CD4-positive, alpha-beta T cell treated with Interleukin-6 for 4 hours (primary cell): ENCODE results near the gene C2CD3.

Experiments used
- DNase-seq: peaks from one replicate; pipeline ENCODE4 v3.0.0-alpha.2; 2020; ENCODE audit warnings: mixed read lengths

C2CD3 gene

GRCh38 chr11:74170694-74171629 lies at the start of gene C2CD3, which contains the start of gene PPME1:
TSS of gene C2CD3 (minus strand) at chr11:74171002. CDS start at chr11:74170792, 210 bp downstream.
TSS of gene PPME1 (plus strand) at chr11:74171289. CDS start at chr11:74171422, 133 bp downstream.
- peak; percentile 98 for DNase-seq

GRCh38 chr11:74220376-74220775 lies 49.6 kb upstream of the C2CD3 start:
- DNase-seq, result no peak

DNA sequence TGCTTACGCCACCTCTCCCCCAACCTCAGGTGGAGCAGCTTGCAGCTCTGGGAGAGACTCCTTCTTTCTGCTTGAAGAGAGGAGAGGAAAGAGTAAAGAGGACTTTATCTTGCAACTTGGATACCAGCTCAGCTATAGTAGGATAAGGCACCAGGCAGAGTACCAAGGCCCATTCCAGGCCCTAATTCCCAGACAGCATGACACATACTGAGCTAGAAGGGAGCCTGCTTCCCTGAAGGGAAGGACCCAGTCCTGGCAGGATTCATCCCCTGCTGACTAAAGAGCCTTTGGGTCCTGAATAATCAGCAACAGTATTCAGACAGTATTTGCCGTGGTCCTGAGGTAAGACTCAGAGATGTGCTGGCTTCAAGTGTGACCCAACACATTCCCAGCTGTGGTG lies 41.7 kb upstream of the C2CD3 start:
- DNase-seq, result no peak

DNA sequence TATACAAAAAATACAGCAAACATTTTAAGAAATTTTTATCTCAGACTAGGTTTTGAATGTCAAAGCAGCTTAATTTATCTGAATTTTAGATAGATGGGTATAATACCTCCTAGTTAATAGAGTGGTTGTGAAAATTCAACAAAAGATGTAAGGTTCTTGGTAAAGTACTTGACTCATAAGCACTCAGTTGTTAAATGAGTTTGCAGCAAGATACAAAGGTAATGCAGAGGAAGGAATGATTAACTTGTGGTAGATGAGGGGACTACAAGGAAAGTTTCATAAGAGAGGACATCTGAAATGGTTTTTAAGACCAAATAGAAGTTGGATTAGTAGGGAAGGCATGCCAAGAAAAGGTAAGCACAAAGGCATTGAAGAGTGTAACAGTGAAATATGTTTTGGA lies 37.7 kb upstream of the C2CD3 start:
- DNase-seq, result no peak

- no peak for DNase-seq
Measured at GRCh38 chr11:74206746-74207145, 35.9 kb upstream of the C2CD3 start.

- DNase-seq, result no peak
Measured at GRCh38 chr11:74205181-74205580, 34.4 kb upstream of the C2CD3 start.

- no peak for DNase-seq
Measured at GRCh38 chr11:74204701-74205100, 33.9 kb upstream of the C2CD3 start.

DNA sequence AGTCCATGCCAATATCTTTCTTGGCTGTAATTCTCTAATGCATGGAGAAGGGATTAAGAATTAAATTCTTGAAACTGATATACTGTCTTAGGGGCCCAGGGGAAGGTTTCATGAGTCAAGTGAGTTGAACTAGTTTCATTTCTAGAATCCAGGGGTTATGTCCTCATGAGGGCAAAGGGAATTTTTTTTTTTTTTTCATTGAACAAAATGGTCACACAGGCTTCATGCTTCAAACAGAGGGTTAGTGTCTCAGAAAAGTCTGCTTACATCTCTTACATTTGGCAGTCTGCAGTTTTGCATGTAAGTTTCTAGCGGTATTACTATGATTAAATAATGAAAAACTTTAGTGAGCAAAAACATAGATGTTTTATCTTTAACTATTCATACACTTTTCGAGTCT lies 33.2 kb upstream of the C2CD3 start:
- DNase-seq, result no peak

DNA sequence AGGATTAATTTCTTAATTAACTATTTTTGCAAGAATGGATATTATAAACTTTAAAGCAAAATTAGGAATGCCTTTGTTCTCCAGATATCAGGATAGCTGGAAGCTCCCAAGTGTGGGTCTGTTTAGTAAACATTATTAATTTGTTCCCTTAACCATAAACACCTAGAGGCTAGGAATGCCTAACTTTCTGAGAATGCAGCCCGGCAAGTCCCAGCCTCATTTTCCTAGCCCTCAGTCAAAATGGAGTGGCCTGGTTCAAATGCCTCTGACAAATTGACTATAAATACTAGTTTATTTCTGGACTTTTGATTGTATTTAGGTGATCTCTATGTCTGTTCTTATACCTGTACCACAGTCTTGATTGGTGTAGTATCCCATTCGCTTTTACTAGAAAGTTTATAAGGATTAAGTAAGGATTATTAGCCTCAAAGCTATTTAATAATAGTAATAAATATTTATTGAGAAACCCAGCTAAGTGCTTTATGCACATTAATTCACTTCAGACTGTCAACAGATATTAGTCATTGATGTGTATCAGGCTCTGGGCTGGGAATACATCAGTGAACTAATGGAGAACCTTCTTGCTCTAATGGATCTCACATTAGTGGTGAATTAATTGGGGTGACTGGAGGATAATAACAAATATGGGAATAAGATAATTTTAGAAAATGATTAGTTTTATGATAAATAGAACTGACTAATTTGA lies 26.1 kb upstream of the C2CD3 start:
- DNase-seq, result no peak

- DNase-seq, result no peak
Measured at GRCh38 chr11:74195828-74196227, 25.0 kb upstream of the C2CD3 start.

DNA sequence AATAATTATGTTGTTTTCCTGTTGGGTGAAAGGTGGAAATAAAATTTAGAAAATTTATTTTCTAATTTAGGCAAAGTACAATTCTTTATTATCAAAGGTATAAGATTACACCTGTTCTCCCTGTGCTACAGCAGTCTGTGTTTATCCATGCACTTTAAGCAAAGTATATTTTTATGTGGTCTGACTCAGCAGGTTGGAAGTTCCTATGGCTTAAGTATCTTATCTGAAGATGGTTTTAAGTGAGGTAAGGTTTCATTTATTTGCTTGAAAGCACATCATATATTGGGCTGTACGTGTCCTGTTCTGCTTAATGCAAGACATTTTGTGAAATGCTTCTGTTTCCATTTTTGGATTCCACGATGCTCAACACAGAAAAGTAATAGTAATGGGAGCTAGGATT lies 14.9 kb upstream of the C2CD3 start:
- DNase-seq, result no peak

DNA sequence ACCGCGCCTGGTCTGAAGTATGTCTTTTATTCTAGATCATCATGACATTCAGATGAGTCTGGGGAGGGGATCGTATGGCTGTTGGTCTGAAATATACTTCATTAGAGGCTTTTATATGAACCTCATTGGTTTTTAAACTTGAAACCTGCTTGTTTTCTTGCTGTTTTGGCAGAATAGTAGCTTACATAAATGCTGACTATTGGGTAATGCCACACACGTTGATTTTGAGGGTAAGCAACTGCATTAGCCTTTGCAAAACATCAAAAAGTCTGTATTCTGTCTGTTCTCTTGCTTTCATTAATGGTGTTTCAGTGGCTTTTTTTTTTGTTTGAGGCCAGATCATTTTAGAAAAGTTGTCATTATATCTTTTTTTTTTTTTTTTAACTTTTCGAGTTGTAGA lies 14.5 kb upstream of the C2CD3 start:
- DNase-seq, result no peak

GRCh38 chr11:74182635-74183034 lies 11.8 kb upstream of the C2CD3 start:
- no peak for DNase-seq

DNA sequence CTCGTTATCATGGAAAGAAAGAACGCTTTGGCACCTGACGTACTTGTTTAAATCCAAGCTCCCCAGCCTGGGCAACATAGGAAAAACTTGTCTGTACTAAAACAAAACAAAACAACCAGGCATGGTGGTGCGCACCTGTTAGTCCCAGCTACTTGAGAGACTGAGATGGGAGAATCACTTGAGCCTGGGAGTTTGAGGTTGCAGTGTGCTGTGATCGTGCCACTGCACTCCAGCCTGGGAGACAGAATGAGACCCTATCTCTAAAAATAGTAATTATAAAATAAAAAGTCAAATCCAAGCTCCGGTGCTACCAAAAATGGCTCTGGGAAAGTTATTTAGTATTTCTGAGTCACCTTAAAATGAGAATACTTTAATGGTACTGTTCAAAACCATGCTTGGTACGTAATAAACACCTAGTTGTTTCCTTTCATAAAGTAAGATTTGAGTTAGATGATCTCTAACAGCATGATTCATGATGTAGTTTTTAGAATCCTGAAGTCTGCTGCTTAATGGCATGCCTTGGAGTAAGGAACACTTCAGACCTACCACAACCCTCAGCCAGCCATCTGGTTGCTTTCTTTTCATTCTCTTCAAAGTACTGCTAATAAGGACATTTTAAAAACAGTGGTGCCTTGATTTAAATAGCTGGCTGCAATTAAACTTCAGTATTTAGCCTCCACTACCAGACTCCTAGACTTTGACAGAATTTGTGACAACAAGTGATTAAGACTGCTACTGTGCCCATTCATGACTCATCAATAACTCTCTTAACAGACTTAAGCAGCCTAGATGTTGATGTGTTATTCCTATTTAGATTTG lies 8.6 kb upstream of the C2CD3 start:
- no peak for DNase-seq

DNA sequence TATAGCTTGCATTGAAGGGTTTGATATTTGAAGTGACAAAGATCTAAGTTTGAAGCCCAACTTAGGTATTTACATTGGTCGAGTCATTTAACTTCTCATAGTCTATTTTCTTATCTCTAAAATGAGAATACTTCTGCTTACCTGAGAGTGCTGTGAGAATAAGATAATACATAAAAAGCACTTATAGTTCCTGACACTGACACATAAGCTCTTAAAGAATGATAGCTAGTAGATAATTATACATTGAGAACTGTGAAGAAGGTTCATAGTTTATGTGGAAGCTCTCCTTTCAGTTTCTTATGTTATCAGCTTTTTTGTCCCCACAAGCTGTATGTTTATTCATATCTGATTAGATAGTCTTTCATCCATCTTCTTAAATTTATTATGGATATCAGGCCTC lies 5.1 kb upstream of the C2CD3 start:
- no peak for DNase-seq

DNA sequence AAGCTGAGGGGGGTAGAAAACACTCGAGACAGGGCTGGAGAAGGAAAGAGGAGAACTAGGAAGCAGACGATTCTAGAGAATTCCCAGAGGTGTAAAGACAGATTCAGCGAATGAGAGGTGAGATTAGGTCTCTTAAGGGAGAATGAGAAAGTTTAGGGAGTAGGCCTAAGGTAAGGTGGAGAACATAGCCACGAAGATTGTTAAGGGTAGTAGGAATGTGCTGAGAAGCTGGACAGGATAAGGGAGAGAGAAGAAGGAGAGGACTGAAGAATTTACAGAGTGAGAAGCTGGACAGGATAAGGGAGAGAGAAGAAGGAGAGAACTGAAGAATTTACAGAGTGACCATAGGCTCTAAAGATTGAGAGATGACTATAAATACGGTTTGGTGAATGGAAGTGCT lies 1.2 kb upstream of the C2CD3 start:
- DNase-seq, result no peak

- no peak for DNase-seq
Measured at GRCh38 chr11:74171630-74171968, 797 bp upstream of the C2CD3 start.

- DNase-seq, result no peak
Measured at GRCh38 chr11:74169738-74170458, 904 bp downstream of the C2CD3 start.

GRCh38 chr11:74168838-74169237 lies 2.0 kb downstream of the C2CD3 start:
- DNase-seq, result no peak

- no peak for DNase-seq
Measured at GRCh38 chr11:74162681-74163467, 7.9 kb downstream of the C2CD3 start.

- no peak for DNase-seq
Measured at GRCh38 chr11:74159642-74160041, 11.2 kb downstream of the C2CD3 start.

- no peak for DNase-seq
Measured at GRCh38 chr11:74157169-74157568, 13.6 kb downstream of the C2CD3 start.
